ENCODE measurements around the gene PTN.

PTN gene

GRCh38 chr7:137354961-137355360 is 11.4 kb upstream of the PTN start (continued):
- TF ChIP-seq SALL2 (tag by site-specific recombination; IDR thresholded peaks at IDR 0.05; ENCODE audit: borderline replicate concordance) (no peak), ZNF10 (tag by site-specific recombination; IDR thresholded peaks at IDR 0.05) (no peak), ZNF221 (tag by site-specific recombination; IDR thresholded peaks at IDR 0.05; ENCODE audit: borderline replicate concordance) (no peak), SCRT1 (tag by site-specific recombination; IDR thresholded peaks at IDR 0.05; ENCODE audit: borderline replicate concordance) (no peak)

GRCh38 chr7:137354396-137354795 is 10.9 kb upstream of the PTN start:
- Histone ChIP-seq H3K27ac (ENCODE audit: extremely low read depth, low read depth, low read length) (no peak overlapping the region), H3K4me3 (ENCODE audit: low read depth, low read length) (no peak overlapping the region), H3K36me3 (ENCODE audit: control insufficient read depth in 2 of 2, insufficient read depth in 1 of 2, low read length in 2 of 2) (no peaks in the 10 kb centered on the region), H3K9me3 (ENCODE audit: control insufficient read depth, insufficient read depth, low read depth, low read length) (no peaks in the 10 kb centered on the region), H3K4me1 (ENCODE audit: control insufficient read depth, insufficient read depth, low read length) (no peaks in the 10 kb centered on the region)
- POLR2A ChIA-PET, result no interaction called here
- CTCF ChIA-PET, result interaction anchor here (0.6 kb wide), 1 partner anchor 427 kb away, joined by 4 read pairs; no protein-coding TSS in a partner anchor
- TF ChIP-seq ZNF184 (tag by site-specific recombination; IDR thresholded peaks at IDR 0.05) (no peak), ZNF175 (tag by site-specific recombination; IDR thresholded peaks at IDR 0.05) (no peak), GLI4 (tag by site-specific recombination; IDR thresholded peaks at IDR 0.05) (no peak), ZNF830 (tag by site-specific recombination; IDR thresholded peaks at IDR 0.05; ENCODE audit: low read depth) (no peak)

GRCh38 chr7:137351941-137352340 is 8.4 kb upstream of the PTN start:
- TF ChIP-seq ZBTB48 (tag by site-specific recombination; IDR thresholded peaks at IDR 0.05), result no peak
- no peak for TF ChIP-seq ZNF311 (tag by site-specific recombination; IDR thresholded peaks at IDR 0.05; ENCODE audit: borderline replicate concordance)
- TF ChIP-seq ZNF776 (tag by site-specific recombination; IDR thresholded peaks at IDR 0.05; ENCODE audit: borderline replicate concordance), result no peak
- TF ChIP-seq ZNF274 (IDR thresholded peaks at IDR 0.05; ENCODE audit: low read length), result no peak
- no peak for TF ChIP-seq ZNF274 (tag by site-specific recombination; IDR thresholded peaks at IDR 0.05; ENCODE audit: borderline replicate concordance)
- no peaks in the 10 kb centered on the region for H3K4me1 ChIP-seq (ENCODE audit: control insufficient read depth, insufficient read depth, low read length)
- no peaks in the 10 kb centered on the region for H3K9me3 ChIP-seq (ENCODE audit: control insufficient read depth, insufficient read depth, low read depth, low read length)
- no peak overlapping the region for H3K4me3 ChIP-seq (ENCODE audit: low read depth, low read length)
- ChIA-PET CTCF (no interaction called here), POLR2A (no interaction called here)
- H3K36me3 ChIP-seq (ENCODE audit: control insufficient read depth in 2 of 2, insufficient read depth in 1 of 2, low read length in 2 of 2), result no peaks in the 10 kb centered on the region
- no peak overlapping the region for H3K27ac ChIP-seq (ENCODE audit: extremely low read depth, low read depth, low read length)

GRCh38 chr7:137345799-137346449 is 2.4 kb upstream of the PTN start:
- POLR2A ChIA-PET, result no interaction called here
- Histone ChIP-seq H3K9me3 (ENCODE audit: control insufficient read depth, insufficient read depth, low read depth, low read length) (no peaks in the 10 kb centered on the region), H3K36me3 (ENCODE audit: control insufficient read depth in 2 of 2, insufficient read depth in 1 of 2, low read length in 2 of 2) (no peaks in the 10 kb centered on the region), H3K4me3 (ENCODE audit: low read depth, low read length) (no peak overlapping the region), H3K4me1 (ENCODE audit: control insufficient read depth, insufficient read depth, low read length) (no peaks in the 10 kb centered on the region), H3K27ac (ENCODE audit: extremely low read depth, low read depth, low read length) (no peak overlapping the region)
- CTCF ChIA-PET, result no interaction called here
- no peak for TF ChIP-seq ZNF112 (tag by site-specific recombination; IDR thresholded peaks at IDR 0.05)
- no peak for TF ChIP-seq ZNF610 (tag by site-specific recombination; IDR thresholded peaks at IDR 0.05; ENCODE audit: borderline replicate concordance)
- no peak for TF ChIP-seq EGR2 (tag by site-specific recombination; IDR thresholded peaks at IDR 0.05; ENCODE audit: low read depth)
- no peak for TF ChIP-seq ZNF549 (tag by site-specific recombination; IDR thresholded peaks at IDR 0.05)
- TF ChIP-seq ZNF184 (tag by site-specific recombination; IDR thresholded peaks at IDR 0.05), result no peak
- TF ChIP-seq ZNF23 (tag by site-specific recombination; IDR thresholded peaks at IDR 0.05; ENCODE audit: borderline replicate concordance), result no peak
- no peak for TF ChIP-seq PATZ1 (tag by site-specific recombination; IDR thresholded peaks at IDR 0.05)
- TF ChIP-seq ZFP69B (tag by site-specific recombination; IDR thresholded peaks at IDR 0.05), result no peak
- TF ChIP-seq ZXDB (tag by site-specific recombination; IDR thresholded peaks at IDR 0.05), result no peak
- no peak for TF ChIP-seq ZNF768 (tag by site-specific recombination; IDR thresholded peaks at IDR 0.05)
- TF ChIP-seq ZSCAN4 (tag by site-specific recombination; IDR thresholded peaks at IDR 0.05), result no peak
- no peak for TF ChIP-seq KLF17 (tag by site-specific recombination; IDR thresholded peaks at IDR 0.05)

Data from HEK293 (cell line).